ENCODE results near the gene TBX21.

Gene TBX21

DNA sequence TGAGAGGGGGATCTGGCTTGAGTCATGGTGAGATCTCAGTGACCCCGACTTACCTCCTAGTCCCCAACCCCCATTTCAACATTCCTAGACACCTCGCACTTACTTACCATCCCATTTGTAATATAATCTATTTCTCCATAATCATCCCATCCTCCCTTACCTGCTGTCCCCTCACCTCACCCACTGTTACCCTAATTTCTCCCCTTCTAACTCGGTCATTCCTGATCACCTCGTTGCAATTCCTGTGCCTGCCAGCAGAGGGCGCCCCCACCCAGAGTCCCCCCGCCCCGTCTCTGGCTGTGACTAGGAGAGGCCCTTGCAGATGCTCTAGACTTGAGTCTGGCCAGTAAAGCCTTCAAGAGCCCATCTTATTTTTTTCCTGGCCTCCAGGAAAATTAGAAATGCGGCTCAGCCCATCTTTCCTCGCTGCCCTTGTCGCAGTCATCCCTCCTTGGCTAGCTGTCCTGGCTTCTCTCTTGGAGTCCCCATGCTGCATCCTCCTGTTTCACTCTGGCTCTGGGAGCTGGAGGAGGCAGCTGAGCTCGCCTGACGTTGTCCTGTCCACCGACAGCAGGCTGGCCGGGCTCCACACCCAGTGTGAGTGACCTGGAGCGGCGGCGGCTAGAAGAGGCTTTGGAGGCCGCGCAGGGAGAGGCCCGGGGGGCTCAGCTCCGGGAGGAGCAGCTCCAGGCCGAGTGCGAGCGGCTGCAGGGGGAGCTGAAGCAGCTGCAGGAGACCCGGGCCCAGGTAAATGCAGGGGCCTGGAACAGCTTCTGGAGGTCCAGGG is 34.1 kb upstream of the TBX21 start:
- peak; percentile 25 to 34 for ATAC-seq

DNA sequence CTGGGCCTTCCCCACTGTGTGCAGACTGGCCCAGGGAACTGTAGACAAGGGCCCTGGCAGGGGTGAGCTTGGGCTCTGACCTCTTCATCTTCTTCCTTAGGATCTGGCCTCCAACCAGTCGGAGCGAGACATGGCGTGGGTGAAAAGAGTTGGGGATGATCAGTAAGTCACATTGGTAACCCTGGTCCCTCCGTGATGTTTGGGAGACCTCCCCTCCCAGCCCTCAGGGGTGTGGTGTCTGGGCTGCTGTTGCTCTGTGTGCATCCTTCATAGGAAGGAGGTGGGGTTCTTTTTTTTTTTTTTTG is 33.5 kb upstream of the TBX21 start:
- ATAC-seq: no peak

DNA sequence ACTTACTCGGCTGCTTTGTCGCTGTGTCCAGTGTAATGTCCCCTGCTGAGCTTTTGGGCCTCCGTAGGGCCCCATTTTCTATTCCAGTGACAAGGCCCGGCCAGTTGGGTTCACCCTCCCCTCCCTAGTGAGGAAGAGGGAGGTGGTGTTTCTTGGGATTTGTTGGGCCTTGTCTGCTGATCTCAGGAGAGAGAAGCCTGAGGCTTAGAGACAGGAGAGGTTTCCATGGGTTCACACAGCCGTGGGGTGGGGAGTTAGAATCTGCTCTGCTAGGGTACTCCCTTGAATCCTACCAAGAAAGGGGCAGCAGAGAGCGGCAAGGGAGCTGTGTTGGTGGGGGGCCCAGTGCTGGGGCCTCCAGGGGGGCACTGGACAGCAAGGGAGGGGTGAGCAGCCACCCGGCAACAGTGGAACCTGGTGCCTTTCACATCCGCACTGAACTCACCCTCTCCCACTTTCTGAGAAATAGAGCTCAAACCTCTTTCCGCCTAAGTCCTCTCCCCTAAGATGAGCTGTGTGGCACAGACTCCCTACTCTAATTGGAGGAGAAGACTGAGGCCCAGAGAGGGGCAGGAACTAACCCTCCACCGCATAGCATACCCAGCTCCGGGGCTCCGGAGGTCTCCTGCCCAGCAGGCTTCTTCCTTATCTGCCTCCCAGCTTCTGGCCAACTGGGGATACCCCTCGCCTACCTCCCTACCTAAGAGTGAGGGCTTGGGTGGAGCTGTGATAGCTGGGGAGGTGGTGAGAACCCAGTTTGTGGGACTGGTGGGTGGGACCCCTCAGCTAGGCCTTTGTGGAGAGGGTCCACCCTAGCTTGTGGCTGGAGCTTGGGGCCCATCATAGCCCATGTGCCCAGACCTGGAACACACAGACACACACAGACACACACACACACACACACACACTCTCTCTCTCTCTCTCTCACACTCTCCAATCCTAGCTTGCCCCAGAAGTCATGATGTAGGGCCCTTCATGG is 32.3 kb upstream of the TBX21 start:
- ATAC-seq: no peak

DNA sequence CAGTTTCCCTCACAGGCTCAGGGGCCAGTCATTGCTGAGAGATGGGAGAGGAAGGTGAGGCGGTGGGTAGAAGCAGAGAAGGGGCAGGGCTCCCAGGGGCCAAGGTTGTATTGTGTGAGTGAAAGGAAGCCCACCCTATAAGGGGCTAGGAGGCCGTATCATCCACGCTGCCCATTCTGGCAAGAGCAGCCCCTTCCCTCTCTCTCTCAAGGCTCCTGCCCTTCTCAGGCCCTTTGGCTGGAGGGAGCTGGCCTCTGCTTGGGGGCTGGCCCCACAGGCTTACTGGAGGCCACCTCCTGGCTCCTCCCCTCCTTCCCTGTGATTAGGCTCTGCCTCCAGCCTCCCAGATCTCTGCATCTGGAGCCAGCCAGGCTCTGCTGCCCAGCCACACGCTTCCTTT is 31.4 kb upstream of the TBX21 start:
- no peak for ATAC-seq

DNA sequence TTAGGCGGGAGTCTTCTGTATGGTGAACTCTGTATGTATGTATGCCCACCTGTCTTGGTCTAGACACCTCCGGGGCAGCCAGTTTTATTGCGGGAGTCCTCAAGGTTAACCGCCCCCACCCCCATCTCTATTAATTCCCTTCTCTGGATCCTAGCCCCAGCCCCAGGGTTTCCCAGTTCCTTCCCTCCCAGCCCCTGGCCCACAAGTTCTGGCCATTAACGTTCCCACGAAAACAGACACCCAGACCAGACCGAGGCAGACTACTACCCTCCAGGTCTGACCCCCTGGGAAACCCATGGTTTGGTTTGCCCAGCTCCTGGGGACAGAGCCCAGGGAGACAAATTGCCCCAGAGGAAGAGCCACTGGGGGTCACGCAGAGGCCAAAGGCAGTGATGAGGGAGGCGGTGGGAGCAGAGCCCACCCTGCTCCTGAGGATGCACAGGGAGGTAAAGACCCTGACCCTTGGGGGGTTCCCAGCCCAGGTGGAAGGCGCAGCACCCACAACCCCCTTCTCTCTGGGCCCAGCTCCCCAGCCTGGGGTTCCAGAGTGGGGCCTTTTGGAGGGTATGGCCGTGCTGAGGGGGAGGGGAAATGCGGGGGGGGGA is 30.5 kb upstream of the TBX21 start:
- ATAC-seq: no peak

DNA sequence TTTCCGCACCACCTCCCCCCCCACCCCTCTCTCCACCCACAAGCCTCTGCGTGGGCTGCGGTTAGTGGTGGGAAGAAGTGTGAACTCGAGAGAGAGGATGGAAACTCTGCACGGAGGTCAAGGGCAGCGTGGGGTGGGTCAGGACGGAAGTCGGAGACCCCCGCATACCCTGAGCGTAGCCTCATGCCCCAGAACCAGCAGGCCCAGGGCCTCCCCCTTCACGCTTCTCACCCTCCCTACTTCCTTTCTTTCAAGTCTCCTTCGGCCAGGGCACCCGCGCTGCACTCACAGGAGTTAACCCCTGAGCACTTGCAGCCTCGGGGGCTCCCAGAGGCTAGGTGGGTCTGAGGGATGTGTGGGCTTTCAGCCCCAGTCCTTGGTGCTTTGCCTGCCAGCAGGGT is 29.8 kb upstream of the TBX21 start:
- ATAC-seq: peak; percentile 7 to 19

DNA sequence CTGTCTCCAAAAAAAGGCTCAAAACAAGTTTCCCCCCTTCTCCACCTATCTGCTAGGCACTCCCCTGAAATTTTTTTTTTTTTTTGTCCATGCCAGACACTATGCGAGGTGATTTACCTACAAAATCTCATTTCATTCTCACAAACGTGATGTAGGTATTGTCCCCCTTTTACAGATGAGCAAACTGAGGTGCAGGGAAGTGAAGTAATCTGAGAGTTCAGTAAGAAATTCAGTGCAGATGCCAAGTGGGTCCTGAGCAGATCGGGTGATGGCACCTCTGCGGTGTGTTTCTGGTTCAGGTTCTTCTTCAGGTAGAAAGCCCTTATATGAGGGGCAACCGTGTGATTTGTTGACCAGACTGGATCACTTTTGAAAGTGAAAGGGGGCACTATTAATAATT is 29.4 kb upstream of the TBX21 start:
- ATAC-seq: no peak

DNA sequence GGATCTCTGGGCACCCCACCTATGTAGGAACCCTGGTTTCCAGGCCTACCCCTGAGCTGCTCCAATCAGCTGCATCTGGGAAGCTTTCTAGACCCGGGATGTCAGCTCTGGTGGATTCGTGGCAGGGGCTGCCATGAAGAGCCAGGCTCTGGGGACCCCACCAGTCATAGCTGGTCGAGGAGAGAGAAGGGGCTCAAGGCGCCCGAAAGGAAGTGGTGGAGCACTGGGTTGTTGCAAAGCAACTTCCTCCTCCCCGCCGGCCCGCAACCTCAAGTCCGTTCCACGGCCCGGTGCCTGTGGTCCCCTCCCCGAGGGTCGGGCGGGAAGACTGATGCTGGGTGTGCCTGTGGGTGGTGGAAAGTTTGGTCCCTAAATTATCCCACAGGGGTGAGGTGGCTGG is 28.9 kb upstream of the TBX21 start:
- no peak for ATAC-seq

DNA sequence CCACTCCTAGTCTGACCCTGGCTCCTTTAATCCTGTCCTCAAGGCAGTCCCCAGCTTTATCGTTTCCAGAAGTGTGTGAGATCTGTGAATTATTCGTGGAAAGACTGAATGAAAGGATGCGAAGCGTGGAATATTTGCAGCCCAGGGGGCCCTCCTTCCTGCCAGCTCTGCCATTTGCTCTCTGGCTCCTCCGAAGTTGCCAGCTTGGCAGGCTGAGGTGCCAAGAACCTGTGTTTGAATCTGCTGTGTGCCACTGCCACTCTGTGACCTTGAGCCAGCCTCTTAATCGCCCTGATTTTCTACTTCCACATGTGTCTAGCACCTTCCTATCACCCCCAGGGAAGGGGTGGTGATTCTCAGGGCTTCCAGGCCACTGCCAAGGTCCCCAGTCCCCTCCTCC is 28.3 kb upstream of the TBX21 start:
- no peak for ATAC-seq

DNA sequence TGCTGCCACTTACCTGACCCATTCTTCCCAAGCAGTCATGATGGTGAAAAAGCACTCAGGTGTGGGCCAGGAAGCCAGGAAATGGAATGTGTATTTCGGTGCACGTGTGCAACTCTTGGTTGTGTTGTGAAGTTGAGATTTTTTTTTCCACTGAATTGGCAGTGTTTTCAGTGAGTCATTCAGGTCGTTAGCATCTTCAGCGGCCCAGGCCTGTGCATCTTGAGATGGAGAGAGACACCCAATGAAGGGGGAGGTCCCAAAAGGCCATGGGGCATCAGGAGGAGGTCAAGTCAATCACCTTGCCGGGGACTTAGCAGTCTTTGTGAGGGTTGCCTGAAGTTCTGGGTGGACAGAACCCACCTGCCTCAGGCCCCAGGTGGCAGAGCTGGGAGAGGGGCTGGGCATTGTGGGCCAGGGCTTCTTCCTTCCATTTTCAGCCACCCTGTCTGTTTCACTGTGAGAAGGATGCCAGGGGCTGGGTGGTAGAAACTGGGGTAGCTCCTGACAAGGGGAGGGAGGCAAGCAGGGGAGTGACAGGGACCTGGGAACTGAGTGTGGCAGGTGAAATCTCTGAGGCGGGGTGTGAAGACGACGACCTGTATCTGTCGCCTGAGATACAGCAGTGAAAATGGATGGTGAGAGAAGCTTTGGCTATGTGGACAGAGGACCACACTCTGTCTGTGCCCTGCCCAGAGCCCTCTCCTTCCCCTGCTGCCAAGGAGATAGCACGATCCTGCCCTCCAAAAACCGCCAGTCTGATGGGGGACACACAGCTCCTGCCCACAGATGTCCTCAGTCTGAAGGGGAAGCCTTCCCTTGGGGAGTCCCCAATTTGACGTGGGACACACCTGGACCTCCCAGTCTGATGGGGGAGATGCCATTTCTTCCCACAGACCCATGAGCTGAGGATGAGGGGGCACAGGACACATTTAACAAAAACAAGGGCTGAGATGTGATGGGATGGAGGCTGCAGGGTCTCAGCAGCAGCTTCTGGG is 27.2 kb upstream of the TBX21 start:
- ATAC-seq: peak; percentile 53 to 57

DNA sequence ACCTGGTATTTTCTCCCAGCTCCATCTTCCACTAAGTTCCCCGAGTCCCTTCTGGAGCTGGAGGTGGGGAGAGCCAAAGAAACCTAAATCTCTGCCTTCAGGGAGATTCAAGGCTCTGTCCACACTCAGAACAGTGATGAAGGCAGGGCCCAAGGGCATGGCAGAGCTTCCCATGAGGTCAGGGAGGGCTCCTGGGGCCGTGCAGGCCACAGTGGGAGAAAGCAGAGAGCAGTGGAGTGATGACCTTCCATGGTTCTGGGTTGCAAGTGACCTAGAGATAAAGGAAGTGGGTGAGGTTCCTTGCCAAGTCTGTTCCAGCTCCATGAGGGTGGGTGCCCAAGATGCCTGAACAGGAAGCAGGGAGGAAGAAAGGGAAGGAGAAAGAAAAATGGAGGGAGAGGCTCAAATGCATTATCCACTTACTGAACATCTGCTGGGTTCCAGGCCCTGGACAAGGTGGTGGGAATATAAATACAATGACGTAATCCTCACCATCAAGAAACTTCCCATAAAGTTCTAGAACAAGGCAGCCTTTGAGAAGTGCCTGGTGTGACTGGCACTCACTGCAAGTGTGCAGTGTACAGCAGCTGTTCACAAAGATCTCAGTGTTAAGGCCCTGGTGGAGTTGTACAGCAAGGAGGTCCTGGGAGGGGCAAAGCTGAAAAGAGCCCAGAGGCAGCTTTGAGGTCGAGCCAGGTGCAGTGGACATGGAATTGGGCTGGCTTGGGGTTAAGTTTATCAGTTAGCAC is 25.8 kb upstream of the TBX21 start:
- no peak for ATAC-seq

DNA sequence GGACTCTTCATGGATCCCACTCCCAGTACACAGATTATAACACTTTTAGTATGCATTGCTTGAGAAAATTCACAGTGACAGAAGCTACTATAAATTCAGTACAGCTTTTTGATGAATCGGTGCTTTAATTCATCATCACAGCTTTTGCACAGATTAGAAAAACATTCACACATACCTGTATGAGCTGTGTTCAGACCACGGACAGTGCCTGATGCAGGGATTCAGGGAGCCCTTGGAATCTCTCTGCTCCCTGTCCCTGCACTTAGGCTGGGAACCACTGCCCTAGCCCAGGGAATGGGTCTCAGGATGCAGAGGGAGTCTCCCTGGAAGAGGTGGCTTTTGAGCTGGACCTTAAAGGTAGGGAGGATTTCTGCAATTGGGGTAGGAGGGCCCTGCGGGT is 25.2 kb upstream of the TBX21 start:
- no peak for ATAC-seq

DNA sequence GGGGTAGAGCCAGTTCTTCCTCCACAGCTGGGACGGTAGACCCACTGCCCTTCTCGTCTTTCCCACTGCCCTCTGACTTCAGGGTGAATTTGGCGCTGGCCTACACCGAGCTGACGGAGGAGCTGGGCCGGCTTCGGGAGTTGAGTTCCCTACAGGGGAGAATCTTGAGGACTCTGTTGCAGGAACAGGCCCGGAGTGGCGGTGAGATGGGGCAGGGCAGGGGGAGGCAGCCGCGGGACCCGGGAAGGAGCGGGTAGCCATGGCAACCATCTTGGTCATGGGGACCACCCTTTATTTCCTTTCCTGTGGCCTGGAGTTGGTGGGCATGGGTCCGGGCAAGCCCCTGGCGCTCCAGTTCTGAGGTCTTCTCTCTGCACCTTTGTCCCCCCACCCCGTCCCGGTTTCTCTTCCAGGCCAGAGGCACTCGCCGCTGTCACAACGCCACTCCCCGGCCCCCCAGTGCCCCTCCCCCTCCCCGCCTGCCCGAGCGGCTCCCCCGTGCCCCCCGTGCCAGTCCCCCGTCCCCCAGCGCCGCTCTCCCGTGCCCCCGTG is 24.6 kb upstream of the TBX21 start:
- ATAC-seq: no peak

DNA sequence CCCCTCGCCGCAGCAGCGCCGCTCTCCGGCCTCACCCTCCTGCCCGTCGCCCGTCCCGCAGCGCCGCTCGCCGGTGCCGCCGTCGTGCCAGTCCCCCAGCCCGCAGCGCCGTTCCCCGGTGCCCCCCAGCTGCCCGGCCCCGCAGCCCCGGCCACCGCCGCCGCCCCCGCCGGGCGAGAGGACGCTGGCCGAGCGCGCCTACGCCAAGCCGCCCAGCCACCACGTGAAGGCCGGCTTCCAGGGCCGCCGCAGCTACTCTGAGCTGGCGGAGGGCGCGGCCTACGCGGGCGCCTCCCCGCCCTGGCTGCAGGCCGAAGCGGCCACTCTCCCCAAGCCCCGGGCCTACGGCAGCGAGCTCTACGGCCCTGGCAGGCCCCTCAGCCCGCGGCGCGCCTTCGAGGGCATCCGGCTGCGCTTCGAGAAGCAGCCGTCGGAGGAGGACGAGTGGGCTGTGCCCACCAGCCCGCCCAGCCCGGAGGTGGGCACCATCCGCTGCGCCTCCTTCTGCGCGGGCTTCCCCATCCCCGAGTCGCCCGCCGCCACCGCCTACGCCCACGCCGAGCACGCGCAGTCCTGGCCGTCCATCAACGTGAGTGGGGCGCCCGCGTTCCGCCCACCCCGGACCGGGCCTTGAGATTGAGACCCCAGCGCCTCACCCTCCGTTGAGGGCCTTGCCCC is 24.0 kb upstream of the TBX21 start:
- no peak for ATAC-seq

DNA sequence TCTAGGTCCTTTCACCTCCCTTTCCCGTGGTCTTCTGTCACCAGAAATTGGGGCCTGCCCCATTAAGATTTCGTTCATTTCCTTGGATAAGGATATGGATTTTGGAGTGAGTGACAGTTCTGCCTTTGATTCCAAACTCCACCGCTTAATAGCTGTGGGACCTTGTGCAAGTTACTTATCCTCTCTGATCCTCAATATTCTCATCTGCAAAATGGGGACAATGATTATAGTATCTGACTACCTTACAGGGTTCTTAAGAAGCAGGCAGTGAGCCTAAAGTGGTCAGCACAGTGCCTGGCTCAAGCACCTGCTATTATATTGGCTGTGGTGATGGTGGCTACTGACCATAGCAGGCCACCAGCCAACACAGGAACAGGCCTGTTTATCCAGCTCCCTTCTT is 23.4 kb upstream of the TBX21 start:
- ATAC-seq: no peak

DNA sequence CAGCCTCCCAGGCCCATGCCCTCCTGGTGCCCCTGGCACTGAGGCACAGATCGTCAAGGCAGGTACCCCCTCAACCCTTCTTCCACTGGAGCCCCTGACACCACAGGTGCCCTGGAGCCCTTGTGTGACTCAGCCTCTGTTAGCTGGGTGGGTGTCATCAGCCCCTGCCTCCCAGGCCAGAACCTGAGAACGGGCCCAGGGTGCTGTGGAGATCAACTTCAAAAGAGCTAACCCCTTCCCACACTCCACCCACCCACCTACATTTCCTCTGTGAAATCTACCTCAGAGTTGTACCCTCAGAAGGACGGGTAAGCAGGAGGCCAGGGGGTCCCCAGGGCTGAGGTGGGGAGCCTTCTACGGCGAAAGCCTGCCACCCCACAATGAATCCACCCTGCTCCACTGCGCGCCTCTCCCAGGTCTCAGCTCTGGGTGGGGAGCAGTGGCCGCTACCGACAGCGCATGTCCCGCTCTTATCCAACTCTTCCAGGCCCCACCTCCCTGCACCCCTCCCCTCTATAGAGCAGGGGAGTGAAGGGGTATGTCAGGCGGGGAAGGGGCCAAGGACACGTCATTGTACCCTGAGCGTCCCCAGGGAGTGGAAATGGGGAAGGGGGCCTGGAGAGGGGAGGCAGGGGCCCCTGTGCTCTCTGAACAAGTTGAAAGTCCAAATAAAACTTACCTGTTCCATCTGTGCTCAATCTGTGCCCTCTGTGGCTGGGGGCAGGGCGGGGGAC is 21.5 kb upstream of the TBX21 start:
- ATAC-seq: no peak

DNA sequence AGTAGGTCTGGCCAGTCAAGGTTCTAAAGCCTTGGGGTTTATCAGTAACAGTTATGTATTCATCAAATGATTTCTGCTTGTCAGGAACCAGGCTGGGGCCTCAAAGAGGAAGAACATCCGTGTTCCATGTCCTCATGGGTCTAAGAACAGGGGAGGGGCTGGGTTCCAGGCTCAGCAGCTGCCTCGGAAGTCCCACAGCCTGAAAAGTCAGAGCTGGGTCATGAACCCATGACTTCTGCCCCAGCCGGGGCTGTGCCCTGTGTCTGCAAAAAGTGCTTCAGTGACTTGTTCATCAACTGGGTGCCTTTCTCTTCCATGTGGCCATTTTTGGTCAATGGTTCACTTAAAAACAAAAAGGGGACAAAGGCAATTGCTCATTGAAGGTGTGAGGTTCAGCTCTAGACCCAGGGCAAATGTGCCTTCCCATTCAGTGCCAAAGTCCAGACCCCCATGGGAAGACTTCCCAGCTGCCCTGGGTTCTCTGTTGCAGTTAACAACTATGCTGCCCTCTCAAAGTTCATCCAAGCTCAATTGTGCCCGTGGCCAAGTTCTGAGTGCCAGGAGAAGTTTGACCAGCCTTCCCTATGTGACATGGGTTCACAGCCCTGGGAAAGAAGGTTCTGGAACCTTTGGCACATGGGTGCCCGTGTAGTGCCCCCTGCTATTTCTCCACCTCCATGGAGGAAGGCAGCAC is 20.6 kb upstream of the TBX21 start:
- ATAC-seq: no peak

DNA sequence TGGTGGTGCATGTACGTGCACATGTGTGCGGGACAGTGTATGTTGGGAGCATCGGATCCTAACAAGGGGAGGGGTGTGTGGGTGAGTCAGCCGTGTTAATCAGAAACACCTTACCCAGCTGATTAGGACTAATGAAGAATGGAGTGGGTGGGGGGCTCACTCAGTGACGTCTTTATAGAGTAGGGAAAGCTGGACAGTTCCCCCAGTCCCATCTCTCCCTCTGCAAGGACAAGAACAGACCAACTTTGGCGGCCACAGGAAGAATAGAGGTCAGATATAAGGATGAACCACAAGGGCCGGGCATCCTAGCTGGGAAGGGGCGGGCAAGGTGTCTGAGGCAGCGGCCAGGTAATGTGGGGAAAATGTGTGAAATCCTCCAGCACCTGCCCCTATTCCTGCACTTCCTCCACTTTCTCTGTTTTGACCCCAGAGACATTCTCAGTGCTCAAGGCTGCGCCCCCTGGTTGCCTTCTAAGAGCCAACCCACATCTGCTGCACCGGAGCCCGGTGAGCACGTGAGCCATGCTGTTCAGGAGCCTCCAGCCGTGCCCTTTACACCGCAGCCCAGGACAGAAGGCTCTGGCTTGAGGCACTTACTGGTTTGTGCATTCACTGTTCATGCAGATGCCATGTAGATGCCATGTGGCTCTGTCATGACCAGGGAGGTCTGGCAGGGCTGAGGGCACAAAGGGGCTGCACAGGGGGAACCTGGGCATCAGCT is 18.9 kb upstream of the TBX21 start:
- ATAC-seq: no peak

All from activated CD4-positive, CD25-positive, alpha-beta regulatory T cell treated with anti-CD3 and anti-CD28 coated beads, Interleukin-2, amount 50 U/mL, for 24 hours (primary cell).